Lung (tissue), 12 donors: ENCODE measurements around the gene DRD3. TPM values are rescaled to one million over a fixed set of nuclear protein-coding genes. Genes with fewer than 3 reads are reported as not detected.

Experiments
- ATAC-seq: fragments of 200-7000 bp; cut with Tn5 transposase; one replicate; pipeline ENCODE4 v1.9.1; 2020; ENCODE audit warnings: moderate number of reproducible peaks; ENCODE audit not compliant: insufficient read depth, low FRiP score
- DNase-seq, 3 donors: peaks; one replicate each; pipeline ENCODE4 v3.0.0-alpha.2; 2013 to 2017
- H3K27ac ChIP-seq, 2 donors: one replicate each; pipeline ENCODE4 v1.5.1; 2013; ENCODE audit warnings: mild to moderate bottlenecking in 2 of 2, moderate library complexity in 2 of 2, control low read depth in 1 of 2, inconsistent platforms in 1 of 2, low read depth in 1 of 2, low read length in 1 of 2
- H3K27me3 ChIP-seq, 3 donors: one replicate each; pipeline ENCODE4 v1.5.1; 2013; ENCODE audit warnings: low read length in 2 of 3; ENCODE audit not compliant: control insufficient read depth in 3 of 3, insufficient read depth in 3 of 3
- H3K36me3 ChIP-seq, 4 donors: one replicate each; pipeline ENCODE4 v1.5.1; 2013; ENCODE audit warnings: low read length in 4 of 4, mild to moderate bottlenecking in 1 of 4, moderate library complexity in 1 of 4; ENCODE audit not compliant: control insufficient read depth in 4 of 4, insufficient read depth in 4 of 4
- H3K4me1 ChIP-seq, 5 donors: one replicate each; pipeline ENCODE4 v1.5.1; 2013; ENCODE audit warnings: low read length in 5 of 5, mild to moderate bottlenecking in 2 of 5, moderate library complexity in 1 of 5; ENCODE audit not compliant: control insufficient read depth in 5 of 5, insufficient read depth in 5 of 5
- H3K4me3 ChIP-seq: one replicate; pipeline ENCODE4 v1.5.1; 2013; ENCODE audit warnings: mild to moderate bottlenecking, control low read depth, moderate library complexity
- H3K9ac ChIP-seq, 2 donors: one replicate each; pipeline ENCODE4 v1.5.1; 2013; ENCODE audit warnings: low read length in 2 of 2, control low read depth in 1 of 2; ENCODE audit not compliant: insufficient read depth in 1 of 2
- H3K9me3 ChIP-seq, 4 donors: one replicate each; pipeline ENCODE4 v1.5.1; 2013; ENCODE audit warnings: low read length in 3 of 4, mild to moderate bottlenecking in 1 of 4, moderate library complexity in 1 of 4; ENCODE audit not compliant: control insufficient read depth in 4 of 4, insufficient read depth in 3 of 4
- CTCF ChIP-seq: IDR thresholded peaks from 2 replicates; pipeline ENCODE4 v1.5.1; 2012; ENCODE audit warnings: mild to moderate bottlenecking; ENCODE audit errors: control extremely low read depth, extremely low read depth
- WGBS, 2 donors: extraction: QIAGEN DNeasy Blood & Tissue Kit; methylation state at CpG; one replicate each; pipeline ENCODE4 v1.1.7; 2013; 5-methylcytosine and 5-hydroxymethylcytosine counted together
- polyA plus RNA-seq, 2 donors: library from polyadenylated mRNA; stranded (reverse); fragments of 200-250 nt; gene quantifications; one replicate each; pipeline ENCODE4 v1.2.1, GENCODE V29; 2013
- total RNA-seq, 2 donors: library from RNA; depleted of rRNA in 1 of 2; stranded (reverse); fragments of >200 nt in 1 of 2; gene quantifications; one replicate each; pipeline ENCODE4 v1.2.1, GENCODE V29; 2014 to 2021
- donor health status: control.
- donor health status: control.
- donor health status: Bipolar disorder and iron deficiency.
- donor health status: healthy.
- donor health status: DM: yes; HTN: yes; CAD: no.

Gene DRD3
- total and polyA plus RNA-seq, 4 donors = not detected

DNA sequence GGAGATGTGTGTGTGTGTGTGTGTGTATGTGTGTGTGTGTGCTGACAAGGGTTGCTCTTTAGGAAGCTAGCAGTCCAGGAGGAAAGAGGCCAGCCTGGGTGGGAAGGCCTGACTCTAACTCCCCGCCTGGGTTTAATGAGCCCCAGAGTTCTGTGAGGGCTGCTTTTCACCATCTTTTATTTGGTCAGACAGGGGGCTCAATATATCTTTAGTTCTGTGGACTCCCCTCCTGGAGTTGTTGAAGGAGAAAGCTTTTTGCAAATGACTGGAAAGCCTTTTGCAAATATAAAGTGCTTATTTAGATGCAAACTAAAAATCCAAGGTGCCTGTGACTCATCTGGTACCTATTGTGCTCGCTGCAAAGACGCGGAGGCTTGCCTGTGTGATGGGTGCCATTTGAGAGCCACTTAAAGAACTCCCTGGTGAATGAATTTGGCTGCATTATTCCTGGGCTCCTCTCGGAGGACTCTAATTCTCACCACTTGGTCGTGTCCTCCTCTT is 24.5 kb downstream of the DRD3 start:
- no peak overlapping the region for H3K27ac ChIP-seq
- no peaks in the 10 kb centered on the region for H3K9me3 ChIP-seq
- peaks cover 0 to 4% (median 0%) of the 10 kb centered on the region in 3 donors for H3K27me3 ChIP-seq
- H3K4me3 ChIP-seq = no peak overlapping the region
- peaks cover 0 to 10% (median 0%) of the 10 kb centered on the region in 5 donors for H3K4me1 ChIP-seq
- no peak for ATAC-seq
- H3K36me3 ChIP-seq = no peaks in the 10 kb centered on the region
- no peak for TF ChIP-seq CTCF
- 75 to 76% methylated on average over 6 of the region's 6 CpGs for WGBS, 2 donors
- DNase-seq = no peak
- no peak overlapping the region for H3K9ac ChIP-seq

DNA sequence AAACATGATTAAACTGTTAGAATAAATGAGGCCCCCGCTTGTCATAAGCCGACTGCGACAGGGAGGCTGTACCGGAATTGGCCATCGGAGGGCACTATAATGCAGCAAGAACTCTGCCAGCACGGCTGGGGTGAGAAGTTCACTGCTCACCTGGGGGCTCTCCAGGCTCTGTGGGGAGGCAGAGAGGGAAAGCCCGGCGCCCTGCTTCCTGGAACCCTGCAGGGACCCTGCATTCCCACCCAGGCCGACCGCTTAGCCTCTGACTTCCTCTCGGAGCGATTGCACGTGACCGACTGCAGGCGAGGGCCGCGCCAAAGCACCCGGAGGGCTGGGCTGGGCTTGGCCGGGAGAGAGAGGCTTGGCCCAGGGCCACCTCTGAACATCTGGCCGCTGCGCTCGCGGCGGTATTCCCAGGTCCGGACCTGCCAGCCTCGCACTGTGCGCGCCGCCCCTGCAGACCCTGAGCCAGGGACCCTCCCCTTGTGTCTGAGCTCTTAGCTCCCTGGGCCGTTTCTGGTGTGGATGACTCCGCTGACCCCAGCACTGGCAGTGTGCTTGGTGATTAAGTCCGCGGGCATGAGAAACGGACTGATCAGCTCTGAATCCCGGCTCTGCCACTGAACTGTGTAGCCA is 26.2 kb downstream of the DRD3 start:
- Histone ChIP-seq H3K9me3 (no peaks in the 10 kb centered on the region), H3K27ac (no peak overlapping the region), H3K36me3 (no peaks in the 10 kb centered on the region), H3K4me1 (peaks cover 0 to 10% (median 0%) of the 10 kb centered on the region in 5 donors), H3K9ac (no peak overlapping the region), H3K27me3 (peaks cover 0 to 4% (median 0%) of the 10 kb centered on the region in 3 donors), H3K4me3 (peak overlapping the region; percentile 49)
- peak; percentile 78 for TF ChIP-seq CTCF
- 6 to 7% methylated on average over 34 to 35 of the region's 35 CpGs for WGBS, 2 donors
- DNase-seq (peak; percentile 85 to 90 (median 88)), ATAC-seq (peak; percentile 93)

GRCh38 chr3:114151091-114151490 is 27.8 kb downstream of the DRD3 start:
- Histone ChIP-seq H3K4me3 (no peak overlapping the region), H3K4me1 (peaks cover 0 to 10% (median 0%) of the 10 kb centered on the region in 5 donors), H3K9ac (no peak overlapping the region), H3K36me3 (no peaks in the 10 kb centered on the region), H3K27ac (no peak overlapping the region), H3K9me3 (no peaks in the 10 kb centered on the region), H3K27me3 (peaks cover 0 to 3% (median 0%) of the 10 kb centered on the region in 3 donors)
- WGBS, 2 donors = 81 to 88% methylated on average over 3 of the region's 3 CpGs
- ATAC-seq (no peak), DNase-seq (no peak)
- no peak for TF ChIP-seq CTCF

DNA sequence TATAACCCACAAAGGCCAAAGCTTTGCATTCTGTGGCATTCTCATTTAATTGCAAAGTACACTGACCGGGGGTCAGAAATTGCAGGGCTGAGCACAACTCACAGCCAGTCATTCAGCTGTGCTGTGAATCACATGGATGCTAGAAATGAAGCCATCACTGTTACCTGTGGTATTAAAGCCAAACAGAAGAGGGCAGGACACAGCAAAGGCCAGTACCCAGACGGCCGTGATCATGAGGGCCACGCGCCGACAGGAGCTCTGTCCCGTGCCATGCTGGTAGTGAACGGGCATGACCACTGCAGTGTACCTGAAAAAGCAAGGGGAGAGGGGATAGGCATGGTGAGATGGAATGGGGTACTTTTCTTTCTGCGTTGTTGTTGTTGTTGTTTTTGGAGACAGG is 31.6 kb downstream of the DRD3 start:
- Histone ChIP-seq H3K9me3 (no peaks in the 10 kb centered on the region), H3K4me3 (no peak overlapping the region), H3K9ac (no peak overlapping the region), H3K4me1 (peaks cover 0 to 4% (median 0%) of the 10 kb centered on the region in 5 donors), H3K27ac (no peak overlapping the region), H3K27me3 (no peaks in the 10 kb centered on the region), H3K36me3 (no peaks in the 10 kb centered on the region)
- 87 to 90% methylated on average over 9 of the region's 9 CpGs for WGBS, 2 donors
- no peak for TF ChIP-seq CTCF
- ATAC-seq = no peak
- DNase-seq = no peak
